HEK293T (cell line): ENCODE data around the gene CD28.

Source experiments
- ARNT ChIP-seq: fragments of 450-650 bp; IDR thresholded peaks from 2 replicates; pipeline ENCODE4 v1.6.1; 2017; ENCODE audit warnings: mild to moderate bottlenecking
- BHLHE40 ChIP-seq: fragments of 450-650 bp; IDR thresholded peaks from 2 replicates; pipeline ENCODE4 v1.6.1; 2016; ENCODE audit warnings: mild to moderate bottlenecking, moderate library complexity, borderline replicate concordance
- CTBP1 ChIP-seq: fragments of 450-650 bp; IDR thresholded peaks from 2 replicates; pipeline ENCODE4 v1.6.1; 2016; ENCODE audit warnings: borderline replicate concordance
- ELF4 ChIP-seq: fragments of 450-650 bp; IDR thresholded peaks from 2 replicates; pipeline ENCODE4 v1.6.1; 2017; ENCODE audit warnings: antibody characterized with exemption
- FOXA1 ChIP-seq: fragments of 450-650 bp; IDR thresholded peaks from 2 replicates; pipeline ENCODE4 v1.6.1; 2016; ENCODE audit warnings: mild to moderate bottlenecking
- FOXM1 ChIP-seq: fragments of 450-650 bp; IDR thresholded peaks from 2 replicates; pipeline ENCODE4 v1.6.1; 2017; ENCODE audit warnings: mild to moderate bottlenecking, borderline replicate concordance
- HDGF ChIP-seq: fragments of 450-650 bp; IDR thresholded peaks from 2 replicates; pipeline ENCODE4 v1.6.1; 2017; ENCODE audit warnings: antibody characterized with exemption, borderline replicate concordance
- L3MBTL2 ChIP-seq: fragments of 450-650 bp; conservative IDR thresholded peaks from 2 replicates; pipeline ENCODE4 v1.6.1; 2016; ENCODE audit warnings: mild to moderate bottlenecking
- NFRKB ChIP-seq: fragments of 450-650 bp; IDR thresholded peaks from 2 replicates; pipeline ENCODE4 v1.6.1; 2016; ENCODE audit warnings: mild to moderate bottlenecking, moderate library complexity
- SP1 ChIP-seq: fragments of 450-650 bp; IDR thresholded peaks from 2 replicates; pipeline ENCODE4 v1.6.1; 2017
- SUZ12 ChIP-seq: fragments of 450-650 bp; IDR thresholded peaks from 2 replicates; pipeline ENCODE4 v1.6.1; 2016; ENCODE audit warnings: mild to moderate bottlenecking
- TARDBP ChIP-seq: fragments of 450-650 bp; IDR thresholded peaks from 2 replicates; pipeline ENCODE4 v1.6.1; 2016
- ZNF384 ChIP-seq: fragments of 450-650 bp; IDR thresholded peaks from 2 replicates; pipeline ENCODE4 v1.6.1; 2016
- TF ChIP-seq, protein P1 (sequence below): fragments of 450-650 bp; IDR thresholded peaks from 2 replicates; pipeline ENCODE4 v1.6.1; 2016

- TF ChIP-seq CTBP1 (no peak), SUZ12 (no peak), ELF4 (no peak), BHLHE40 (no peak), HDGF (no peak), FOXM1 (no peak), TARDBP (no peak), SP1 (no peak), L3MBTL2 (no peak), ZNF384 (no peak), NFRKB (no peak), FOXA1 (no peak), ARNT (no peak)
- TF ChIP-seq, protein P1, sequence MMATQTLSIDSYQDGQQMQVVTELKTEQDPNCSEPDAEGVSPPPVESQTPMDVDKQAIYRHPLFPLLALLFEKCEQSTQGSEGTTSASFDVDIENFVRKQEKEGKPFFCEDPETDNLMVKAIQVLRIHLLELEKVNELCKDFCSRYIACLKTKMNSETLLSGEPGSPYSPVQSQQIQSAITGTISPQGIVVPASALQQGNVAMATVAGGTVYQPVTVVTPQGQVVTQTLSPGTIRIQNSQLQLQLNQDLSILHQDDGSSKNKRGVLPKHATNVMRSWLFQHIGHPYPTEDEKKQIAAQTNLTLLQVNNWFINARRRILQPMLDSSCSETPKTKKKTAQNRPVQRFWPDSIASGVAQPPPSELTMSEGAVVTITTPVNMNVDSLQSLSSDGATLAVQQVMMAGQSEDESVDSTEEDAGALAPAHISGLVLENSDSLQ, result no peak
Measured at GRCh38 chr2:203781151-203781550, 74.7 kb downstream of the CD28 start.
